Endothelial cell of umbilical vein (primary cell): ENCODE measurements around the gene MEAK7. TPM values are rescaled to one million over a fixed set of nuclear protein-coding genes. Genes with fewer than 3 reads are reported as not detected.

Experiments
- BruUV-seq: library from RNA; stranded (reverse); fragments of 400-500 nt; replicated peaks from 2 replicates; lab custom pipeline; 2021; lab: Mats Ljungman, UMichigan
- CTCF ChIA-PET: fragments of 300-600, 350-600 bp; sonication (Branson Sonifier 250); formaldehyde crosslinking; loops from one replicate; lab custom pipeline; 2021; ENCODE audit warnings: antibody characterized with exemption, inconsistent platforms; lab: Charles Lee
- POLR2A ChIA-PET: fragments of 300-600, 350-600 bp; sonication (Branson Sonifier 250); formaldehyde crosslinking; loops from one replicate; lab custom pipeline; 2021; ENCODE audit warnings: antibody characterized with exemption, inconsistent platforms; lab: Charles Lee
- DNase-seq: peaks from one replicate; pipeline ENCODE4 v3.0.0-alpha.2; 2011; ENCODE audit warnings: low read depth, low spot score
- FAIRE-seq: peaks from 2 replicates; lab custom pipeline; 2011; peaks lifted over from hg19 to GRCh38; lab: Jason Lieb, UNC
- H2AFZ ChIP-seq: 2 replicates; pipeline ENCODE4 v1.6.0; 2012; ENCODE audit warnings: low read depth, low read length, control low read depth, inconsistent platforms
- H3K27ac ChIP-seq: 2 replicates; pipeline ENCODE4 v1.5.1; 2011; ENCODE audit warnings: low read depth, mild to moderate bottlenecking, control low read depth, low read length, moderate library complexity; ENCODE audit not compliant: insufficient read depth
- H3K27me3 ChIP-seq, 2 experiments: 2 replicates each; pipeline versions ENCODE4 v1.6.0 to v1.6.1; 2011; ENCODE audit warnings: low read length in 2 of 2, mixed read lengths in 1 of 2; ENCODE audit not compliant: control insufficient read depth in 2 of 2, insufficient read depth in 2 of 2
- H3K36me3 ChIP-seq, 2 experiments: 2 replicates in 1 of 2; 3 replicates in 1 of 2; pipeline ENCODE4 v1.5.1; 2011; ENCODE audit warnings: low read length in 2 of 2, mild to moderate bottlenecking in 1 of 2, moderate library complexity in 1 of 2; ENCODE audit not compliant: control insufficient read depth in 2 of 2, insufficient read depth in 2 of 2; ENCODE audit errors: extremely low read depth in 1 of 2
- H3K4me1 ChIP-seq: 3 replicates; pipeline ENCODE4 v1.5.1; 2011; ENCODE audit warnings: mild to moderate bottlenecking, low read length; ENCODE audit not compliant: control insufficient read depth, insufficient read depth; ENCODE audit errors: extremely low read depth
- H3K4me2 ChIP-seq: 2 replicates; pipeline ENCODE4 v1.6.1; 2011; ENCODE audit warnings: low read length, control low read depth, mixed read lengths; ENCODE audit not compliant: insufficient read depth
- H3K4me3 ChIP-seq, 3 experiments: fragments of 200-600 bp in 1 of 3; sonication (generic), shearing (Covaris generic) in 1 of 3; replicated peaks in 1 of 3; 2 replicates each; pipeline ENCODE4 v1.5.1; 2011 to 2016; ENCODE audit warnings: control low read depth in 3 of 3, low read length in 3 of 3, mild to moderate bottlenecking in 2 of 3, inconsistent platforms in 1 of 3, low read depth in 1 of 3, moderate library complexity in 1 of 3; ENCODE audit not compliant: insufficient read depth in 1 of 3
- H3K79me2 ChIP-seq: 2 replicates; pipeline ENCODE4 v1.6.0; 2012; ENCODE audit warnings: low read length, inconsistent platforms; ENCODE audit not compliant: control insufficient read depth, insufficient read depth
- H3K9ac ChIP-seq: replicated peaks from 2 replicates; pipeline ENCODE3; 2011; ENCODE audit warnings: low read length, control low read depth; ENCODE audit not compliant: insufficient read depth; ENCODE audit errors: extremely low read depth
- H3K9me1 ChIP-seq: replicated peaks from 3 replicates; pipeline ENCODE4 v1.6.0; 2011; ENCODE audit warnings: mild to moderate bottlenecking, low read length; ENCODE audit not compliant: control insufficient read depth, insufficient read depth; ENCODE audit errors: extremely low read depth
- H3K9me3 ChIP-seq: replicated peaks from 2 replicates; pipeline ENCODE4 v1.5.1; 2012; ENCODE audit warnings: low read length, inconsistent platforms; ENCODE audit not compliant: control insufficient read depth, insufficient read depth
- H4K20me1 ChIP-seq: replicated peaks from 2 replicates; pipeline ENCODE3; 2011; ENCODE audit warnings: mild to moderate bottlenecking, low read length; ENCODE audit not compliant: control insufficient read depth, insufficient read depth; ENCODE audit errors: extremely low read depth
- CTCF ChIP-seq, 2 donors: IDR thresholded peaks; 1 replicate in 1 of 2; 2 replicates in 1 of 2; pipeline ENCODE4 v1.5.1; 2011; ENCODE audit warnings: low read length in 2 of 2, mild to moderate bottlenecking in 2 of 2, moderate library complexity in 2 of 2, control low read depth in 1 of 2, inconsistent platforms in 1 of 2, low read depth in 1 of 2; ENCODE audit not compliant: insufficient read depth in 1 of 2; ENCODE audit errors: extremely low read depth in 1 of 2
- EZH2 ChIP-seq: IDR thresholded peaks from 2 replicates; pipeline ENCODE4 v1.6.1; 2012; ENCODE audit warnings: borderline replicate concordance, low read depth, mild to moderate bottlenecking, moderate library complexity, low read length, inconsistent platforms; ENCODE audit not compliant: severe bottlenecking
- FOS ChIP-seq: IDR thresholded peaks from 2 replicates; pipeline ENCODE4 v1.6.1; 2011; ENCODE audit warnings: mild to moderate bottlenecking, low read length, moderate library complexity, borderline replicate concordance; ENCODE audit not compliant: insufficient read depth
- GATA2 ChIP-seq: IDR thresholded peaks from 2 replicates; pipeline ENCODE4 v1.7.0; 2011; ENCODE audit warnings: low read depth, mild to moderate bottlenecking, moderate library complexity, mixed read lengths, low read length; ENCODE audit not compliant: insufficient read length, insufficient read depth
- JUN ChIP-seq: IDR thresholded peaks from 2 replicates; pipeline ENCODE4 v1.6.1; 2011; ENCODE audit warnings: borderline replicate concordance, low read depth; ENCODE audit not compliant: insufficient read length, insufficient read depth
- MAX ChIP-seq: IDR thresholded peaks from 2 replicates; pipeline ENCODE4 v1.6.1; 2011; ENCODE audit not compliant: insufficient read depth, insufficient read length
- MYC ChIP-seq: IDR thresholded peaks from one replicate; pipeline ENCODE4 v1.6.1; 2011; ENCODE audit warnings: mild to moderate bottlenecking, low read depth, low read length
- POLR2A ChIP-seq: IDR thresholded peaks from 2 replicates; pipeline ENCODE4 v1.6.1; 2012; ENCODE audit warnings: low read depth, mild to moderate bottlenecking, control low read depth, low read length
- POLR2AphosphoS5 ChIP-seq: IDR thresholded peaks from 2 replicates; pipeline ENCODE4 v1.6.1; 2012; ENCODE audit warnings: low read depth, mild to moderate bottlenecking, control low read depth, low read length, moderate library complexity; ENCODE audit not compliant: insufficient read depth
- dilution Hi-C: fragments of 300-500 bp; cut with MboI; formaldehyde crosslinking; loops from one replicate; pipeline ENCODE4 v1.15.0; 2019; ENCODE audit warnings: low sequenced_read_pairs; ENCODE audit not compliant: extremely low pct_ligation_motif_present
- intact Hi-C: fragments of 100-400 bp; cut with micrococcal nuclease; formaldehyde crosslinking; loops from one replicate; pipeline ENCODE4 v1.10.0; 2022
- polyA plus RNA-seq, 4 experiments: library from polyadenylated mRNA; depleted of rRNA in 3 of 4; stranded (reverse) in 3 of 4; unstranded in 1 of 4; fragments of >200 nt; gene quantifications; 2 replicates each; pipeline versions ENCODE4 v1.2.1 to v1.2.3, GENCODE V29; 2011 to 2012; ENCODE audit warnings: missing spikeins in 1 of 4
- total RNA-seq: library from RNA; stranded (reverse); gene quantifications from 2 replicates; pipeline ENCODE4 v1.2.3, GENCODE V29; 2021

The MEAK7 gene
- total and polyA plus RNA-seq, 2 donors (not counting 3 experiments of a cell fraction or from before 2014, with no cell fraction given), result 16.2 to 22.7 TPM

- dilution Hi-C loops (no loop called here), intact Hi-C loops (no loop called here)
- POLR2A ChIA-PET, result no interaction called here
- Histone ChIP-seq H3K36me3 (peaks cover 0 to 4% of the 10 kb centered on the region in 2 experiments), H3K79me2 (no peaks in the 10 kb centered on the region), H4K20me1 (no peaks in the 10 kb centered on the region), H3K9me1 (no peaks in the 10 kb centered on the region), H3K4me3 (no peak overlapping the region), H3K9ac (no peak overlapping the region), H3K27me3 (no peaks in the 10 kb centered on the region), H3K27ac (no peak overlapping the region), H3K9me3 (no peaks in the 10 kb centered on the region), H2AFZ (no peak overlapping the region), H3K4me2 (no peak overlapping the region), H3K4me1 (no peaks in the 10 kb centered on the region)
- no peak for FAIRE-seq
- no TSS peak for BruUV-seq
- CTCF ChIA-PET, result no interaction called here
- TF ChIP-seq FOS (no peak), POLR2AphosphoS5 (no peak), MYC (no peak), GATA2 (no peak), JUN (no peak), POLR2A (no peak), EZH2 (no peak), MAX (no peak), CTCF (IDR thresholded peaks at IDR 0.05; ENCODE audit: extremely low read depth in 1 of 2, insufficient read depth in 1 of 2, low read depth in 1 of 2, low read length in 2 of 2) (no peak)
- no peak for DNase-seq
Observed at GRCh38 chr16:84464116-84464515, 40.3 kb downstream of the MEAK7 start.
